B cell (primary cell): ENCODE results near the gene FAM168A.

Experiments used
- EZH2 ChIP-seq: IDR thresholded peaks from 2 replicates; pipeline ENCODE4 v1.6.1; 2012; ENCODE audit warnings: borderline replicate concordance, low read depth, mild to moderate bottlenecking, moderate library complexity, low read length; ENCODE audit not compliant: insufficient read depth, poor library complexity, severe bottlenecking
- TF ChIP-seq, protein P1 (sequence below): fragments of 200-600 bp; IDR thresholded peaks from one replicate; pipeline ENCODE4 v1.8.0; 2022; ENCODE audit warnings: antibody characterized with exemption, mild to moderate bottlenecking

DNA sequence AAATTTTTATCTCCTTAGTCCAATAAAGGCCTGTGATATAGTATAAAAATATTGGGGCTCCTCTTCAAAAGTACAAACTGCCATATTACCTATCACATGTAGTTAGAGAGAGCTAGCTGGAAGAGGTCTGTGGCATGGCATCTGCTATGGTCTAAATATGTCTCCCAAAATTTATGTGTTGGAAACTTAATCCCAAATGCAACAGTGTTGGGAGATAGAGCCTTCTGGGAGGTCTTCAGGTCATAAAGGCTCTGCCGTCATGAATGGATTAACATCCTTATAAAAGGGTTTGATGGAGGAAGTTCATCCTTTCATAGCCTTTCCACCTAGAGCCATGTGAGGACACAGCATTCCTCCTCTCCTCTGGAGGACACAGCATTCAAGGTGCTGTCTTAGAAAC is 116.3 kb downstream of the FAM168A start:
- TF ChIP-seq, protein P1, sequence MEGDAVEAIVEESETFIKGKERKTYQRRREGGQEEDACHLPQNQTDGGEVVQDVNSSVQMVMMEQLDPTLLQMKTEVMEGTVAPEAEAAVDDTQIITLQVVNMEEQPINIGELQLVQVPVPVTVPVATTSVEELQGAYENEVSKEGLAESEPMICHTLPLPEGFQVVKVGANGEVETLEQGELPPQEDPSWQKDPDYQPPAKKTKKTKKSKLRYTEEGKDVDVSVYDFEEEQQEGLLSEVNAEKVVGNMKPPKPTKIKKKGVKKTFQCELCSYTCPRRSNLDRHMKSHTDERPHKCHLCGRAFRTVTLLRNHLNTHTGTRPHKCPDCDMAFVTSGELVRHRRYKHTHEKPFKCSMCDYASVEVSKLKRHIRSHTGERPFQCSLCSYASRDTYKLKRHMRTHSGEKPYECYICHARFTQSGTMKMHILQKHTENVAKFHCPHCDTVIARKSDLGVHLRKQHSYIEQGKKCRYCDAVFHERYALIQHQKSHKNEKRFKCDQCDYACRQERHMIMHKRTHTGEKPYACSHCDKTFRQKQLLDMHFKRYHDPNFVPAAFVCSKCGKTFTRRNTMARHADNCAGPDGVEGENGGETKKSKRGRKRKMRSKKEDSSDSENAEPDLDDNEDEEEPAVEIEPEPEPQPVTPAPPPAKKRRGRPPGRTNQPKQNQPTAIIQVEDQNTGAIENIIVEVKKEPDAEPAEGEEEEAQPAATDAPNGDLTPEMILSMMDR, result no peak
- TF ChIP-seq EZH2, result no peak
